A204.1 (cell line): ENCODE measurements around the gene CGN.

Experiments
- FAIRE-seq: peaks from 2 replicates; lab custom pipeline; 2012; peaks lifted over from hg19 to GRCh38; lab: Jason Lieb, UNC

CGN gene

DNA sequence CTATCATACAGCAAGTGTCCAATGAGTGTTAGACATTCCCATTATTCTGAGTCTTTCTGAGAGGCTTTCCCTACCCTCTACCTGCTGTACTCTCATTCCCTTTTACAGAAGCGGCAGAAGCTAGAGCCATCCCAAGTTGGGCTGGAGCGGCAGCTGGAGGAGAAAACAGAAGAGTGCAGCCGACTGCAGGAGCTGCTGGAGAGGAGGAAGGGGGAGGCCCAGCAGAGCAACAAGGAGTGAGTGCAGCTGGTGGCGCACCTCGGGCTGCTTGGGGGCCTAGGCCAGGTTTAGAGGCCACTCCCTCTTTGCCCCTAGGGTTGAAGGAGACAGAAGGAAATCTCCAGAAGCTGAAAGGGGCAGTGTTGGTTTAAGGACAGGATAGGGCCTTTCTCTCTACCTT, 12.1 kb downstream of the CGN start:
- FAIRE-seq, result no peak

DNA sequence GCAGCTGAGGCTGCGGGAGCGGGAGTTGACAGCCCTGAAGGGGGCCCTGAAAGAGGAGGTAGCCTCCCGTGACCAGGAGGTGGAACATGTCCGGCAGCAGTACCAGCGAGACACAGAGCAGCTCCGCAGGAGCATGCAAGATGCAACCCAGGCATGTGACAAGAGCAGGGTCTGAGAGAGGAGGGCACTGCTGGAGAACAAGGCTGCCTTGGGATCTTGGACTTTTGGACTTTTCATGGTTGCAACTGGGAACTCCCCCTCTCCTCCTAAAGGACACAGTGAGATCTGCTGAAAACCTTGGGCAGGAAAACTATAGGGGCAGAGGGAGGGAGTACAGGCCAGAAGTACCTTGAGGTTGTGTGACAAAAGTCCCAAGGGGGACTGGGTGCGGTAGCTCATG, 13.5 kb downstream of the CGN start:
- FAIRE-seq, result no peak

DNA sequence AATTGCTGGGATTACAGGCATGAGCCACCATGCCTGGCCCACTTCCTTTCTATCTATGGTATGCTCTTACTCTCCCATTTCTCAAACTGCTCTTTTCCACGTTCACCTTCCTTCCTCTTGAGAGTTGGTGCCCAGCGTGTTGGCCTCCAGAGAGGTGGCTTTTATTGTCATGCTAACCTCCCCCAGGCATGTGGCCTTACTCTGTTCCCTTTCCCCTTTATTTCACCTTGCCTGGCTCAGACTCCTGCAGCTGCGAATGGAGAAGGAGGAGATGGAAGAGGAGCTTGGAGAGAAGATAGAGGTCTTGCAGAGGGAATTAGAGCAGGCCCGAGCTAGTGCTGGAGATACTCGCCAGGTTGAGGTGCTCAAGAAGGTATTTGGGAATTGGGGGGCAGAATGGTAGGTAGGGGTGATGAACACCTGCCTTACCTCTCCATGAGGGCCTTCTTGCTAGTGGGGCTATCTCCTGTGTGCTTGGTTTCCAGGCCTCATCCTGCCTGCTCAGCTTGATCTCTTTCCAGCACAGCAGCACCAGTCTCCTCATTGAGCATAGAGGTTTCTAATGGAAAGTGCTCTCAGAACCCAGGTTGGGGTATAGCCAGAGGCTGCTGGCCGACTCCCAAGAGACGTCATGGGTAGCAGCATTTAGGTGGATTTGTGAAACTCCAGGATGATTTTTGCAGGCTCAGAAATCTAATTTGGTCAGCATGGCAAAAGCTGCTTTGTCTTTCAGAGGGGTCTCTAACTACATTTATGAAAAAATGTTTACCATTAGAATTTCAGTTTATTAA, 15.7 kb downstream of the CGN start:
- no peak for FAIRE-seq

DNA sequence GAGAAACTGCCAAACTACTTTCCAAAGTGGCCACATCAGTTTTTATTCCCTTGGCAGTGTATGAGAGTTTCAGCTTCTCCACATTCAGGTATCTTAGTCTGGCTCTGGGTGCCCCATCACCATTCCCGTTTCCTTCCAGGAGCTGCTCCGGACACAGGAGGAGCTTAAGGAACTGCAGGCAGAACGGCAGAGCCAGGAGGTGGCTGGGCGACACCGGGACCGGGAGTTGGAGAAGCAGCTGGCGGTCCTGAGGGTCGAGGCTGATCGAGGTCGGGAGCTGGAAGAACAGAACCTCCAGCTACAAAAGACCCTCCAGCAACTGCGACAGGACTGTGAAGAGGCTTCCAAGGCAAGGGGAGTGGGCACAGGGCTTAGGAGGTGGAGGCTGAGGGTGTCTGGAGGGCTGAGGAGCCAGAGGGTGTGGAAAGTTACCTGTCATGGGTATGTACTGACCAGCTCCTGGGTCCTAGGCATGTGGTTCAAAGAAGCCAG, 18.1 kb downstream of the CGN start:
- FAIRE-seq, result no peak

DNA sequence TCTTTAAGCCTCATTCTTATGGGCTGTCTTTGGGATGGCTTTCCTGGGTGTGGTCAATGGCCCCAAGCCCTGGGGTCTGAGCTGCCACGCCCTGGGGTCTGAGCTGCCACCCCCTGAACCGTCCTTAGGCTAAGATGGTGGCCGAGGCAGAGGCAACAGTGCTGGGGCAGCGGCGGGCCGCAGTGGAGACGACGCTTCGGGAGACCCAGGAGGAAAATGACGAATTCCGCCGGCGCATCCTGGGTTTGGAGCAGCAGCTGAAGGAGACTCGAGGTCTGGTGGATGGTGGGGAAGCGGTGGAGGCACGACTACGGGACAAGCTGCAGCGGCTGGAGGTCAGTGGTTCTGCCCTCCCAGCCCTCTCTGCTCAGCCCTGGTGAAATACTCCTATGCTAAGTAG, 18.6 kb downstream of the CGN start:
- no peak for FAIRE-seq

DNA sequence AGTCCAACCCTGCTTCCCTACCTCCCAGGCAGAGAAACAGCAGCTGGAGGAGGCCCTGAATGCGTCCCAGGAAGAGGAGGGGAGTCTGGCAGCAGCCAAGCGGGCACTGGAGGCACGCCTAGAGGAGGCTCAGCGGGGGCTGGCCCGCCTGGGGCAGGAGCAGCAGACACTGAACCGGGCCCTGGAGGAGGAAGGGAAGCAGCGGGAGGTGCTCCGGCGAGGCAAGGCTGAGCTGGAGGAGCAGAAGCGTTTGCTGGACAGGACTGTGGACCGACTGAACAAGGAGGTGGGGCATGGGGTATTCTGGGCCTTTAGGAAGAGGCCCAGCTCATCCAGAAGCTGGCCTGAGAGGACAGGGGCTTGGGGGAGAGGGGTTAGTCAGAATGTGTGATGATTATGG, 19.3 kb downstream of the CGN start:
- no peak for FAIRE-seq

DNA sequence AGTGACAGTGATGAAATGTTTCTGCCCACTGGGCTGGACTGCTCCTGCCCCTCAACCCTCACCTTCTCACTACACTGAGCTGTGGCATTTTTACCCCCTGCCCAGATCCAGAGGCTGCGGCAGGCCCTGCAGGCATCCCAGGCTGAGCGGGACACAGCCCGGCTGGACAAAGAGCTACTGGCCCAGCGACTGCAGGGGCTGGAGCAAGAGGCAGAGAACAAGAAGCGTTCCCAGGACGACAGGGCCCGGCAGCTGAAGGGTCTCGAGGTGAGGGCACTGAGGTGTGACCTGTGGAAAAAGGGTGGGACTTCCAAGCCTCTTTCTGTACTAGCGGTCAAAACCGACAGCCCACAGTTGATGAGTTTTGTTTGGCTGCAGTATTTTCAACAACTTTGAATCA, 22.7 kb downstream of the CGN start:
- no peak for FAIRE-seq

DNA sequence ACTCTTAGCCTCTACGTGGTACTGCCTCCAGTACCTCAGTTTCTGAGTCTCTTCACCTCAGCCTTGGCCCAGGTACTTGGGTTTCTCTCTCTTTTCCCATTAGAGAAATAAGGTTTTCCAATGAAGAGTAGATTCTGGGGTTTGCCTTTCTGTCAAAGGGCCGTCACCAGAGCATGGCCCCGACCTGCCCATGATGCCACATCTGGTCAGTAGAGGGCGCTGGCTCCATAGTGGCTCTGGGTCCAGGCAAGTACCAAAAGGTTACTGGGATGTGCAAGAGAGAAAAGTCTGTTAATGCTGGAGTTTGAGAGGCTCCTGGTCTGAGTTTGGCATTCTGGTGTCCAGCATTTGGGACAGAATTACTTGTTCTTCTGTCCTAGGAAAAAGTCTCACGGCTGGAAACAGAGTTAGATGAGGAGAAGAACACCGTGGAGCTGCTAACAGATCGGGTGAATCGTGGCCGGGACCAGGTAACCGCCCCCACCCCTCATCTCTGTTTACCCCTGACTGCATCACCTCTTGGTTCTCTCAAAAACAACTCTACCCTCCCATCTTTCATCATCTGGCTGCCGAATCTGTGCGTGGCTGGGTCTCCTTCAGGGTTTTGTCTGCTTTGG, 23.6 kb downstream of the CGN start:
- FAIRE-seq, result peak; percentile 58

DNA sequence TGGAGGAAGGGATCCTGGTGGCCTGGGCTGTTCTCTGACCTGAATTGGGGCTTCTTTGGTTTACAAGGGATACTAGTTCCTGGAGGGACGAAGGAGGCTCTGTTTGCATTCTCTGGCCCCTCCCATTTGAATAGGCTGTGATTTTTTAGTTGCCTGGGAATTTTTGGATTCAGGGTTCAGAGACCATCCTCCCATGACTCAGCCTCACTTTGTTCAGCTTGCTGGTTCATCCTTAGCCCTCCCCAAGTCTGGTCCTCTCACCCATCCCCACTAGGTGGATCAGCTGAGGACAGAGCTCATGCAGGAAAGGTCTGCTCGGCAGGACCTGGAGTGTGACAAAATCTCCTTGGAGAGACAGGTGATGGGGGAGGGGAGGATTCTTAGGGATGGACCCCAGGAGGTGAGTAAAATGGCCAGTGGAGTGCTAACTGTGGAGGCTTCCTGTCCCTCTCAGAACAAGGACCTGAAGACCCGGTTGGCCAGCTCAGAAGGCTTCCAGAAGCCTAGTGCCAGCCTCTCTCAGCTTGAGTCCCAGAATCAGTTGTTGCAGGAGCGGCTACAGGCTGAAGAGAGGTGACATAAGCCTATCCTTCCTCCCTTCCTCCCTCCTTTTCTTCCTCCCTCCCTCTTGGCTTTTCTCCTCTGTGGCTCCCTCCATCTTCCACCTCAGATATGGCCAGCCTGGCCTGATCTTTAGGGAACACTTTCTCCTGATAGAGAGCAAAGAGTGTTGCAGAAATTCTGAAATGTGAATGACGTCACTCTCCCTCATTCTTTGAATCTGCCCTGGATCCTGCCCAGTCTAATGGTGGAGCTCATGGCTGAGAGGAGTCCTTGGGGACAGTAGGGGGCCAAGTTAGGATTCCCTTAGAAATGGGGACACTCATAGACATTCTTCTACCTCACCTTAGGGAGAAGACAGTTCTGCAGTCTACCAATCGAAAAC, 24.4 kb downstream of the CGN start:
- no peak for FAIRE-seq

DNA sequence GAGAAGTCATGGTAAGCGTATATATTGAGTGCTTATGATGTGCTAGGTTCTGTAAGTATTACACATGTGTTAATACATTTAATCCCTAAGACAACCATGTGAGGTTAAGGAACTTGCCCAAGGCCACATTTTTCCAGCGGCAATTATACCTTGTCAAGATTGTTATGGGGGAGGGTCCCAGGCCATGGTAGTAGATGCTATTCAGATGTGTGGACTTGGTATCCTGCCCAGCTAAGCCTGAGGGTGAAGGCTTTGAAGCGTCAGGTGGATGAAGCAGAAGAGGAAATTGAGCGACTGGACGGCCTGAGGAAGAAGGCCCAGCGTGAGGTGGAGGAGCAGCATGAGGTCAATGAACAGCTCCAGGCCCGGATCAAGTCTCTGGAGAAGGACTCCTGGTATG, 25.3 kb downstream of the CGN start:
- no peak for FAIRE-seq

DNA sequence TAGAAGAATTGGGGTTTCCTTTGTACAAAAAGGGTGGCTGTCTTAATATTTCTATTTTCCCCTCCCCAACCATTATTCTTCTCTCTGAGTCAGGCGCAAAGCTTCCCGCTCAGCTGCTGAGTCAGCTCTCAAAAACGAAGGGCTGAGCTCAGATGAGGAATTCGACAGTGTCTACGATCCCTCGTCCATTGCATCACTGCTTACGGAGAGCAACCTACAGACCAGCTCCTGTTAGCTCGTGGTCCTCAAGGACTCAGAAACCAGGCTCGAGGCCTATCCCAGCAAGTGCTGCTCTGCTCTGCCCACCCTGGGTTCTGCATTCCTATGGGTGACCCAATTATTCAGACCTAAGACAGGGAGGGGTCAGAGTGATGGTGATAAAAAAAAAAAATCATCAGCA, 25.9 kb downstream of the CGN start:
- no peak for FAIRE-seq

DNA sequence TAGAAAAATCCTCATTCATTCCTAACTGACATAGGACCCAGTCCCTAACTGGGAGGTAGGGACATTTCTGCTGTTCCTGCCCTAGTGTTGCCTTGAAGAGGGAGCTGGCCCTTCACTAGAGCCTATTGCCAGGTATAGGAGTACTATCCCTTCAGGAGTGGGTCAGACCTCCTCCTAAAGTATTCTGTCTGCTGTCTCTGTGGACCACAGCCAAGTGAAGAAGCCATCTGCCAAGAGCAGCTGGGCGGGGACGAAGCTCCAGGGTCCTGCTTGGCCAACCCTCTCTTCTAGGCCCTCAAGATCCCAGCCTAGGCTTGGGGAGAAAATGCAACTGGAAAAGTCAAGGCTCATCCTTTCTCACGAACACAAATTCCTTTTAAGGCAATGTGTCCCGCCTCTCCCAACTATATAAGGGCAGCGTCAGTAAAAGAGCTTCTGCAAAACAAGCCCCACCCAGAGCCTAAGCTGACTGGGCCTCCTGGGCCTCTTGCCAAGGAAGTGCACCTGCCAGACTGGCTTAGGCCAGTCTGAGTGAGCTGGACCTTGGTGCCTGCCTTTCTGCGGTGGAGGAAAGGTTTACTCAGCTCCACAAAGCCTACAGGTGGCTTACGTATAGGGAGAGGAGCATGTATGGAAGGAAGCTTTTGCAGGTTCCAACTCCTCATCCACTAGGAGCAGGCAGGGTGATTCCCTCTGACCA, 28.3 kb downstream of the CGN start:
- FAIRE-seq, result no peak

DNA sequence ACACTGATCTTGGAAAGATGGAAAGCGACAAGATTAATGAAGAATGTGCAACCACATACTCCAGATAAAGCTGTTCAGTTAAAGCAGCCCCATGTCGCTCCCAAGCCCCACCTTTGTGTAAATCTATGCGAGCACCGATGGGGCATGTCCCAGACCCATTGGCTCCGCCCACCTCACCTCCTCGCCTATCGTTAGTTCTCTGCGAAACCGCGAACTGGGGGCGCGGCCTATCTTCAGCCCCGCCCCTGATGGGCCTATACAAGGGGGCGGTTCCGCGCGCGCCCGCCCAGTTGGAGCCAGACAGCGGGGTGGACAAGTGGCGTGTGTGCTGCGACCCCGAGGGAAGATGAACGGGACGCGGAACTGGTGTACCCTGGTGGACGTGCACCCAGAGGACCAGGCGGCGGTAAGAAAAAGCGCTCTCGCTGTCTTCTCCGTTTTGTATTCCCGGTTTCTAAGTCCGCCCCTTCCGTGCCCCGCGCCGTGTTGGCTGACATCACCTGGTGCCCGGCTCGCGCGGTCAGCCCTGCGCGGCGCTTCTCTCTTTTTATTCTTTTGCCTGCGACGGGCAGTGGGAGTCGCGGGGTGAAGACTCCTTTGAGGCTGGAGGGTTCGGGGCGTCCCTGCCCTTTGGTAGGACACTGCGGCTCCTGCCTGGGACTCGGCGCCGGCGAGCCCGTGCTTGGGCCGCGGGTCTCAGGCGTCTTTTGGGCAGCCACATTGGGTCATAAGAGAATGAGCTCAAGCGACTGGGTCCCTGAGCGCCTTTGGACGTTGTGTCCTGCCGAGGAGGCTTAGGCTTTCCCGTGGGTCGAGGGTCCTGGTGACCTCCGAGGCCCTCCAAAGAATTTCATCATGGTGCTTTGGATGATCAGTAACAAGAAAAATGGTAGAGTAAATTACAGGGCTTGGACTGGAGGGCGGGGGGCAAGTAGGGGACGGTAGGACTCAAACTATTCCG, 29.1 kb downstream of the CGN start, which contains the start of gene TUFT1:
Gene TUFT1 (plus strand): TSS at position 289 of the 961 bp plus-strand sequence. CDS start 58 bp downstream, at position 347.
- FAIRE-seq, result peak; percentile 71

DNA sequence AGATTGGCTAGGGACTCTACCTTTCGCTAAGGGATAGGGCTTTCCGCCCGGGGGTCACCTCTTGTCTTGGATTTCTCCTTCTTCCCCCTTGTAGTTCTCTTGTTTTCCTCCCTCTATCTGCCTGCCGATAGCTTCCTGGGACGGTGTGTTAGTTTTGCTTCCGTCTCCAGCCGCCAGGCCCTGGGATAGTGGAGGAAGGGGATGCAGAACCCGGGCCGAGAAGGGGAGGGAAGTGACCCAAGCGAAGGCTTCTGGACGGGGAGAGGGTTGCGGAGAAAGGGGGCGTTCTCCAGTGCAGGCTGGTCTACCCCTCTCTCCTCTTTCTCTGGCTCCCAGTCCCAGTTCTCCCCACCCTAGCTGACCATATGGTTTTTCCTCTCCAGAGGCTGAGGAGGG, 29.8 kb downstream of the CGN start:
- no peak for FAIRE-seq

DNA sequence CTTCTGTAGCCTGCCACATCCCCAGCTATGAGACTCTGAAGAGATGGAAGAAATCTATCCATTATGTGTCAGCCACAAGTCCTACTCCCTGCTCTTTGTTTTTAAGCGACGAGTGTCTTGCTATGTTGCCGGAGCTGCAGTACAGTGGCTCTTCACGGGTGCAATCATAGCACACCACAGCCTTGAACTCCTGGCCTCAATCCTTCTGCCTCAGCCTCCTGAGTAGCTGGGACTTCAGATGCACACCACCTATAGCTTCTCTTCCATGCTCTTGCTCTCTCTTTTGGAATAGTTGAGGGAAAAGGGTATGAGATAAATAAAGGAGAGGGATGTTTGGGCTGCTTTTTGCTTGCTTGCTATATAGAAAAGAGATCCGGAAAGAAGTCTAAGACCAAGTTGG, 30.6 kb downstream of the CGN start:
- FAIRE-seq, result no peak

DNA sequence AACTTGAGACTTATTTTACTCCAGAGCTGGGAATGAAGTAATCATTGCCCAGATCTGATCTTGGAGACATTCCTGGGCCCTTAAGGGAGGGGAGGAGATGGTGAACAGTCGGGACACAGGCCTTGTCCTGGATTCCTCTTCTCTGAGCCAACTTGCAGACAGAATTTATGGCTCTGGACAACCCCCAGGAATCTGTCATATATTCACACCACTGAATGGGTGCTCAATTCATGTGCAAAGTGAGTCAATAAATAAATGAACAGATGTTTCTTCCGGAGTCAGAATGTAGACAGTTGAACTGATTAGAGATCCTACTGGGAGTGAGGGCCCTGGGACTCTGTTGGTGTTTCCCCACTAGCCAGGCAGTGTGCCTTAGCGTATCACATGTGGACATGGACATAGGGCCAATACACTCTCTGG, 31.5 kb downstream of the CGN start:
- FAIRE-seq, result no peak

DNA sequence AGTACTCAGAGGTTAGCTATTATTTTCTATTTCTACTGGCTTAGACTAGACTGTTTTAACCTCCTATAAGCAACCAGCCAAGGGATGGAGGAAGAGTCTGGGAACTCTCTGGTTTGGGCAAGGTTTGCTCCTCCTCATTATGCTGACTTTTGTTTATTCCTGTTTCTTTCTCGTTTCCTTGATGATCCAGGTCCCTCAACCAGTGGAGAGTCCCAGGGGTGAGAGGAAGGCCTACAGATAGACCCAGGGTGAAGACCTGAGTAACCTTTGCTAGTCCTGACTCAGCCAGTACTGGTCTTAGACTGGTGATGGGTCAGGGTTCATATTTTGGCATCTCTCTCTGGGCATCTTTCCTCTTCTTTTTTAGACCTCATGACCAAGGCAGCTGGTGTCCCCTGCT, 34.4 kb downstream of the CGN start:
- FAIRE-seq, result no peak

DNA sequence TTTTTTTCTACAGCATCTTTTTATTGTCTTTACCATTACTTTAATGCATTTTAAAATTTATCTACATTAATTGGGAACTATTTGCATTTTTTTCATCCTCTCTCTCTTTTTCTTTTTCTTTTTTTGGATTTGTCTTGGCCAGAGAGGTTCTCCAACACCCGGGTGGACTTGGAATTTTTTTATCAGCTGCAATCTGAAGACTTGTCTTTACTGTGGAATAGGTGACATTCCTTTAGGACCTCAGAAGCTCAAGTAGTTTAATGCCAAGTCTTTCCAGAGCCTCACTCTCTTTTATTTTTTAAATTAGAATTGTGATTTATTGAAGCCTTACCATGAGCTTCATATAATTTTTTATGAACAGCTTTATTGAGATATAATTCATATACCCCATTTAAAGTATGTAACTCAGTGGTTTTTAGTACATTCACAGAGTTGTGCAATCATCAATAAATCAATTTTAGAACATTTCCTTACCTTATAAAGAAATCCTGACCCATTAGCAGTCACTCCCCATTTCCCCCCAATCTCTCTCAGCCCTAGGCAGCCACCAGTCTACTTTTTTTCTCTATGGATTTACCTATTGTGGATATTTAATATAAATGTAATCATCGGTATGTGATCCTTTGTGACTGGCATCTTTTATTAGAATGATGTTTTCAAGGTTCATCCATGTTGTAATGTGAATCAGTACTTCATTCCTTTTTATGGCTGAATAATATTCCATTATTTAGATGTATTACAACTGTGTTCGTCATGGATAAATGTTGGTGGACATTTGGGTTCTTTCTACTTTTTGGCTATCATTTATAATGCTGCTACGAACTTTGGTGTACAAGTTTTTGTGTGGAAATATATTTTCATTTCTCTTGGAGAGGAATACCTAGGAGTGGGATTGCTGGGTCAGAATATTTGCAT, 35.1 kb downstream of the CGN start:
- FAIRE-seq, result no peak

DNA sequence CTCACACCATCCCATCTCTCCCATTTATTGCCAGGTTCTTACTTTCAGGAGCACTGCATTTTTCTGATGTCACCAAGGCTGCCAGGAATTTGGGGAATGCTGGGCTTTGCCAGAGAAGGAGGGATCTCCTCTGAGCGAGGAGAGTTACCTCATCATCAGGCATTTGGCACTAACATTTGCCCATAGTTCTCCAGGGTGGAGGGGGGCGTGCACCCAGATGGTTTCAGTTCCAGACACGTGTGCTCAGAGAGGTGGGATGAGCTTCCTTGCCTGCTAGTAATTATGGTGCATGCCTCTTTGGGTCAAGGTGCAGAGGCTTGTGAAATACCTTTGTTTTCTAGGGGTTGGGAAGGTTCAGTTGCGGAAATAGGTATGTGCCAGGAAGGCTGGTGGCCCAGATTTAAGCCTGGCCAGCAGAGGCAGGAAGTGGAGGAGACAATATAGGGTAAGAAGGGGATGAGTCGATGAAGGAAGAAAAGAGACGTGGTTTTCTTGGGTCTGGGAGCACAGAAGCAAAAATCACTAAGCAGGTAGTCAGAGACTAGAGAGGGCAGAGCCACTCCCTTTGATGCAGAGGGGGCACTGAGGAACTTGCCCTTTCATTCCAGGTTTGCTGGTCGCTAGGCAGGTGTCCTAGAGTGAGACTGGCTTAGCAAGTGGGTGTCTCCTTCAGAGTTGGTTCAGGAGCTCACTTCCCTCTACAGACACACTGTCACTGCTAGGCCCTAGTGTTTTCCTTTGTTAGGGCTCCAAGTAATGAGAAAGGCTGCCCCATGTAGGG, 36.1 kb downstream of the CGN start:
- FAIRE-seq, result no peak
